GM19023 (cell line): ENCODE results near the gene CEP78.
A peak's percentile ranks its signal among the peaks of the same experiment; 100 is the strongest.
"Not testable (repeated sequence)": the region's sequence is repeated elsewhere in the genome, so short reads cannot be mapped to it uniquely, and the experiment has no call there.

Source experiments
- ATAC-seq: cut with Tn5 transposase; IDR thresholded peaks from one replicate; pipeline ENCODE4 v1.9.1; 2021; ENCODE audit warnings: mild to moderate bottlenecking, moderate library complexity; ENCODE audit not compliant: unreplicated experiment

CEP78 gene

GRCh38 chr9:78235762-78236550, at the start of gene CEP78:
CEP78 (plus strand) TSS chr9:78236075; CDS start chr9:78236351, 276 bp downstream.
- peak; percentile 98 for ATAC-seq

- ATAC-seq = no peak
Measured at GRCh38 chr9:78187763-78188484, 48.0 kb upstream of the CEP78 start.

- ATAC-seq = no peak
Measured at GRCh38 chr9:78188594-78188993, 47.3 kb upstream of the CEP78 start.

GRCh38 chr9:78189001-78189400, 46.9 kb upstream of the CEP78 start:
- ATAC-seq = no peak

- no peak for ATAC-seq
Measured at GRCh38 chr9:78189461-78189860, 46.4 kb upstream of the CEP78 start.

- ATAC-seq = no peak
Measured at GRCh38 chr9:78191931-78192330, 43.9 kb upstream of the CEP78 start.

- no peak for ATAC-seq
Measured at GRCh38 chr9:78196258-78196657, 39.6 kb upstream of the CEP78 start.

- peak; percentile 86 for ATAC-seq
Measured at GRCh38 chr9:78201158-78201777, 34.6 kb upstream of the CEP78 start.

GRCh38 chr9:78207319-78207718, 28.6 kb upstream of the CEP78 start:
- ATAC-seq = no peak

GRCh38 chr9:78207901-78208300, 28.0 kb upstream of the CEP78 start:
- no peak for ATAC-seq

- no peak for ATAC-seq
Measured at GRCh38 chr9:78209127-78209526, 26.7 kb upstream of the CEP78 start.

GRCh38 chr9:78210841-78211301, 25.0 kb upstream of the CEP78 start:
- peak; percentile 82 for ATAC-seq

GRCh38 chr9:78212868-78213267, 23.0 kb upstream of the CEP78 start:
- no peak for ATAC-seq

GRCh38 chr9:78213712-78214111, 22.2 kb upstream of the CEP78 start:
- no peak for ATAC-seq

- no peak for ATAC-seq
Measured at GRCh38 chr9:78214492-78214891, 21.4 kb upstream of the CEP78 start.

- no peak for ATAC-seq
Measured at GRCh38 chr9:78215706-78216105, 20.2 kb upstream of the CEP78 start.

- ATAC-seq = no peak
Measured at GRCh38 chr9:78218890-78219289, 17.0 kb upstream of the CEP78 start.

- ATAC-seq = no peak
Measured at GRCh38 chr9:78221425-78221824, 14.4 kb upstream of the CEP78 start.

GRCh38 chr9:78221841-78222240, 14.0 kb upstream of the CEP78 start:
- not testable (repeated sequence) for ATAC-seq

GRCh38 chr9:78230761-78231160, 5.1 kb upstream of the CEP78 start:
- ATAC-seq = no peak

- not testable (repeated sequence) for ATAC-seq
Measured at GRCh38 chr9:78232471-78232870, 3.4 kb upstream of the CEP78 start.

GRCh38 chr9:78234810-78235209, 1.1 kb upstream of the CEP78 start:
- no peak for ATAC-seq
